GM12891 (cell line): Measurements from ENCODE around the gene PLSCR5.

ENCODE experiments used
- POLR2A ChIP-seq: IDR thresholded peaks from 2 replicates; pipeline ENCODE4 v1.6.1; 2011; ENCODE audit warnings: low read depth, low read length, control low read depth
- TAF1 ChIP-seq: IDR thresholded peaks from 2 replicates; pipeline ENCODE4 v1.6.1; 2011; ENCODE audit warnings: low read depth, low read length, control low read depth

DNA sequence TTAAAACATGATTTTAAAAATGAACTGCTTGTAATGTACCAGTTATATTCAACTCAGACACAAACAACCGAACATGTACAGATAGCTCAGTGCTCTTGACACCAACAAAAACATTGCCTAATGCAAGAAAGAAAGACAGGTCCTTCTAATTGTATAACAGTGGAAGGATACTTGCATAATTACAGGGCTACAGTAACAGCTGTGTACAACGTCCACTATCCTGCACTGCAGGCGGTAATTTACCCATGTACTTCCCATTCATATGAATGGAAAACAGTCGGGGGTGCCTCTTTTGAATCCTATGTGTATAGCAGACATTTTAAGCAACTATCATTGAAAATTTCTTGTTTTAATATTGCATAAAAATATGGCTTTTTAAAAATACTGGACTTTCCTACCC is 41.1 kb upstream of the PLSCR5 start:
- TF ChIP-seq TAF1 (no peak), POLR2A (no peak)
